CD1c-positive myeloid dendritic cell (primary cell): ENCODE data around the gene HNRNPA2B1.

Experiments
- DNase-seq: peaks from one replicate; pipeline ENCODE4 v3.0.0-alpha.2; 2016; ENCODE audit errors: extremely low spot score

HNRNPA2B1 gene

GRCh38 chr7:26200444-26201246 lies at the start of gene HNRNPA2B1:
Gene HNRNPA2B1, minus strand, starts transcription at chr7:26200746. Its CDS starts 169 bp downstream, at chr7:26200577.
- peak; percentile 99 for DNase-seq

- DNase-seq = no peak
Observed at GRCh38 chr7:26250239-26250638, 49.7 kb upstream of the HNRNPA2B1 start.

DNA sequence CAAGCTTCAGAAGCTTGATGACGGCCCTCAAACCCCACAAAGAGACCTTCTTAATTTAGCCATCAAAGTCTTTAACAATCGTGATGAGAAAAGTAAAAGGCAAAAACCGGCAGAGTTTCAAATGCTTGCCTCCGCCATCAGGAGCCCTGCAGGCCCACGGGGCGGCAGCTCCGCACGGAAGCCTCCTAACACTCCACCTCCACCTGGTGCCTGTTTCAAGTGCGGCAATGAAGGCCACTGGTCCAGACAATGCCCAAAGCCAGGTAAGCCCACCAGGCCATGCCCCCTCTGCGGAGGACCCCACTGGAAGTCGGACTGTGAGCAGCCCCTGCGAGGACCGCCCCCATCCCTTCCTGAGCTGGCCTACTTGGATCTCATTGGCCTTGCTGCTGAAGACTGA lies 44.6 kb upstream of the HNRNPA2B1 start:
- no peak for DNase-seq

DNA sequence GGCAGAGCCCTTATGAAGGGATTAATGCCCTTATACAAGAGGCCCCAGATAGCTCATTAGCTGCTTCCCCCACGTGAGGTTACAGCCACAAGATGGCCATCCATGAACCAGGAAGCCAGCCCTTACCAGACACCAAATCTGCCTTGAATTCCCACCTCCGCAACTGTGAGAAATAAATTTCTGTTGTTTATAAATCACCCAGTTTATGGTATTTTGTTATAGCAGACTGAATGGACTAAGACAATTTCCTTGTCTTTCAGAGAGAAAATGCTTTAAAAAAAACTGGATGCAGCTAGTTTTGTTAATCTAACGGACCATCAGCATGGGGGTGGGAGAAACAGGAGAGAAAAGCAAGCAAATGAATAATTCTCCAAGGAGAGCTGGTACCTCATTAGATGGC lies 37.5 kb upstream of the HNRNPA2B1 start:
- DNase-seq = no peak

GRCh38 chr7:26237035-26237807 lies 36.7 kb upstream of the HNRNPA2B1 start:
- DNase-seq = no peak

GRCh38 chr7:26233902-26234511 lies 33.5 kb upstream of the HNRNPA2B1 start:
- no peak for DNase-seq

GRCh38 chr7:26227987-26228386 lies 27.4 kb upstream of the HNRNPA2B1 start:
- DNase-seq = no peak

- no peak for DNase-seq
Observed at GRCh38 chr7:26224359-26224758, 23.8 kb upstream of the HNRNPA2B1 start.

GRCh38 chr7:26216049-26216448 lies 15.5 kb upstream of the HNRNPA2B1 start:
- DNase-seq = no peak

- no peak for DNase-seq
Observed at GRCh38 chr7:26213807-26214515, 13.4 kb upstream of the HNRNPA2B1 start.

- DNase-seq = no peak
Observed at GRCh38 chr7:26212921-26213718, 12.6 kb upstream of the HNRNPA2B1 start.

GRCh38 chr7:26208040-26208439 lies 7.5 kb upstream of the HNRNPA2B1 start:
- DNase-seq = no peak

GRCh38 chr7:26203016-26203415 lies 2.5 kb upstream of the HNRNPA2B1 start:
- DNase-seq = no peak

- DNase-seq = peak; percentile 54
Observed at GRCh38 chr7:26202019-26202990, 1.8 kb upstream of the HNRNPA2B1 start.

DNA sequence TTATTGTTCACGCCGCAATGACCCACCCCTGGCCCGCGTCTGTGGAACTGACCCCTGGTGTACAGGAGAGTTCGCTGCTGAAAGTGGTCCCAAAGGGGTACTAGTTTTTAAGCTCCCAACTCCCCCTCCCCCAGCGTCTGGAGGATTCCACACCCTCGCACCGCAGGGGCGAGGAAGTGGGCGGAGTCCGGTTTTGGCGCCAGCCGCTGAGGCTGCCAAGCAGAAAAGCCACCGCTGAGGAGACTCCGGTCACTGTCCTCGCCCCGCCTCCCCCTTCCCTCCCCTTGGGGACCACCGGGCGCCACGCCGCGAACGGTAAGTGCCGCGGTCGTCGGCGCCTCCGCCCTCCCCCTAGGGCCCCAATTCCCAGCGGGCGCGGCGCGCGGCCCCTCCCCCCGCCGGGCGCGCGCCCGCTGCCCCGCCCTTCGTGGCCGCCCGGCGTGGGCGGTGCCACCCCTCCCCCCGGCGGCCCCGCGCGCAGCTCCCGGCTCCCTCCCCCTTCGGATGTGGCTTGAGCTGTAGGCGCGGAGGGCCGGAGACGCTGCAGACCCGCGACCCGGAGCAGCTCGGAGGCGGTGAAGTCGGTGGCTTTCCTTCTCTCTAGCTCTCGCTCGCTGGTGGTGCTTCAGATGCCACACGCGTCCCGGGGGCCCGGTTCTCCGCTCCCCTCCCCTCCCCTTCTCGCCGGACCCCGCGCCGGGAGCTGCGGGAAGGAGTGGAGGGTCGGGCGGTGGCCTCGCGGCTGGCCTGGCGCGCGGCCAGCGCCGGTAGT lies 887 bp upstream of the HNRNPA2B1 start, which contains the start of gene CBX3:
TSS of gene CBX3 (plus strand) at position 499 of the 772 bp plus-strand sequence. CDS start 1,254 bp downstream, outside the sequence.
- DNase-seq = peak; percentile 87

- DNase-seq = peak; percentile 90
Observed at GRCh38 chr7:26200038-26200443, 505 bp downstream of the HNRNPA2B1 start.

GRCh38 chr7:26199301-26200037 lies 1.1 kb downstream of the HNRNPA2B1 start:
- peak; percentile 78 for DNase-seq

DNA sequence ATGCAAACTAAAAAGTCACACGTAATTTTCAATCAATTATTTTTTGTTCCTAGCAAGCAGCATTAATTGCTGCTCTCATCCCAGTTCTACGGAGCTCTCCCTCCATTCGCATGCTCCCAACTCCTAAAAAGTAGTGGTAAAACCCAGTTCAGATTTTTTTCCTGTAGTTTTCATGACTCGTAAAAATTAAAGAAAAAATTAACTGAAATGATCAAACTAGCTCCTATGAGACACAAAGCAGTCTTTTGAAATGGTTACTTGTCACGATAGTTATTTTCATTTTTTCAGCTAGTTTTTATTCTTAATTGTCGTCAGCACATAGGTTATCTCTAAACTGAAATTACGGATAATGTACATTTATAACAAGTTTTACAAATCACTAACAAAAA lies 1.8 kb downstream of the HNRNPA2B1 start:
- DNase-seq = no peak
